GM23338 (cell line): ENCODE results near the gene IGBP1. TPM values are rescaled to one million over a fixed set of nuclear protein-coding genes. Genes with fewer than 3 reads are reported as not detected.

Experiments
- ATAC-seq: fragments of 200-7000 bp; cut with Tn5 transposase; 3 replicates; pipeline ENCODE4 v1.9.1; 2020
- DNase-seq: peaks from one replicate; pipeline ENCODE4 v3.0.0-alpha.2; 2015; ENCODE audit warnings: low spot score
- H2AFZ ChIP-seq: fragments of 200-600 bp; sonication (generic); 2 replicates; pipeline ENCODE4 v1.8.0; 2016; ENCODE audit warnings: antibody characterized with exemption, mild to moderate bottlenecking, moderate library complexity
- H3F3A ChIP-seq: fragments of 200-600 bp; sonication (generic); replicated peaks from 2 replicates; pipeline ENCODE4 v1.8.0; 2017; ENCODE audit warnings: antibody characterized with exemption, mixed run types, low read depth
- H3K27ac ChIP-seq: fragments of 200-600 bp; sonication (generic); 2 replicates; pipeline ENCODE4 v1.6.1; 2016; ENCODE audit warnings: low read depth
- H3K27me3 ChIP-seq: fragments of 200-600 bp; sonication (generic); 2 replicates; pipeline ENCODE4 v1.8.0; 2016; ENCODE audit warnings: mild to moderate bottlenecking, mixed run types, moderate library complexity; ENCODE audit not compliant: insufficient read depth
- H3K36me3 ChIP-seq: fragments of 200-600 bp; sonication (generic); 2 replicates; pipeline ENCODE4 v1.8.0; 2016; ENCODE audit warnings: mild to moderate bottlenecking; ENCODE audit not compliant: insufficient read depth
- H3K4me1 ChIP-seq: fragments of 200-600 bp; sonication (generic); 2 replicates; pipeline ENCODE4 v1.8.0; 2016; ENCODE audit warnings: mild to moderate bottlenecking, moderate library complexity; ENCODE audit not compliant: insufficient read depth
- H3K4me2 ChIP-seq: fragments of 200-600 bp; sonication (generic); 2 replicates; pipeline ENCODE4 v1.7.1; 2017; ENCODE audit warnings: mixed run types
- H3K4me3 ChIP-seq: fragments of 200-600 bp; sonication (generic); 2 replicates; pipeline ENCODE4 v1.6.1; 2016; ENCODE audit warnings: mixed run types
- H3K79me2 ChIP-seq: fragments of 200-600 bp; sonication (generic); replicated peaks from 2 replicates; pipeline ENCODE4 v1.8.0; 2017; ENCODE audit warnings: mild to moderate bottlenecking; ENCODE audit not compliant: insufficient read depth
- H3K9me2 ChIP-seq: fragments of 200-600 bp; sonication (generic); 2 replicates; pipeline ENCODE4 v1.8.0; 2017; ENCODE audit not compliant: insufficient read depth
- H4K20me1 ChIP-seq: fragments of 200-600 bp; sonication (generic); replicated peaks from 2 replicates; pipeline ENCODE4 v1.8.0; 2017; ENCODE audit warnings: mild to moderate bottlenecking; ENCODE audit not compliant: insufficient read depth
- H3K27ac Mint-ChIP-seq: 2 replicates; pipeline ENCODE4 v1.8.0; 2020; ENCODE audit warnings: inconsistent platforms, mild to moderate bottlenecking, moderate library complexity, mixed read lengths
- H3K27me3 Mint-ChIP-seq: 3 replicates; pipeline ENCODE4 v1.8.0; 2022; ENCODE audit warnings: low read depth, mild to moderate bottlenecking, moderate library complexity, mixed read lengths, inconsistent platforms; ENCODE audit not compliant: insufficient read depth, poor library complexity
- H3K36me3 Mint-ChIP-seq: 3 replicates; pipeline ENCODE4 v1.8.0; 2021; ENCODE audit warnings: low read depth, mild to moderate bottlenecking, inconsistent platforms, moderate library complexity, mixed read lengths
- H3K4me1 Mint-ChIP-seq: 3 replicates; pipeline ENCODE4 v1.8.0; 2020; ENCODE audit warnings: mild to moderate bottlenecking, inconsistent platforms, mixed read lengths
- H3K4me3 Mint-ChIP-seq: 3 replicates; pipeline ENCODE4 v1.8.0; 2021; ENCODE audit warnings: moderate library complexity, mild to moderate bottlenecking, inconsistent platforms, mixed read lengths
- H3K9me3 Mint-ChIP-seq: 3 replicates; pipeline ENCODE4 v1.8.0; 2020; ENCODE audit warnings: moderate library complexity, mild to moderate bottlenecking, inconsistent platforms, mixed read lengths
- POLR2AphosphoS5 ChIP-seq: IDR thresholded peaks from 2 replicates; pipeline ENCODE4 v1.6.1; 2016; ENCODE audit warnings: antibody characterized with exemption, low read depth
- STAT1 ChIP-seq: IDR thresholded peaks from one replicate; pipeline ENCODE4 v1.6.1; 2016; ENCODE audit warnings: antibody characterized with exemption; ENCODE audit not compliant: unreplicated experiment
- ZNF331 ChIP-seq: fragments of 250-450 bp; sonication (Bioruptor Pico); IDR thresholded peaks from 2 replicates; pipeline ENCODE4 v1.5.0; 2020; ENCODE audit warnings: low read depth, mild to moderate bottlenecking, moderate library complexity
- polyA plus RNA-seq: library from polyadenylated mRNA; unstranded; fragments of >200 nt; fragmentation: Nextera tagmentation; extraction: Ambion mirVana; gene quantifications from 2 replicates; pipeline ENCODE4 v1.2.1, GENCODE V29; 2016
- total RNA-seq: library from RNA; depleted of rRNA; stranded (reverse); fragments of >200 nt; shearing (Covaris generic); gene quantifications from 2 replicates; pipeline ENCODE4 v1.2.3, GENCODE V29; 2014
- TF ChIP-seq, protein P1 (sequence below): fragments of 250-450 bp; sonication (Bioruptor Pico); IDR thresholded peaks from 2 replicates; pipeline ENCODE4 v1.5.0; 2020; ENCODE audit warnings: mild to moderate bottlenecking, moderate library complexity

Gene IGBP1
- total and polyA plus RNA-seq, 2 experiments from 2014 or later, result 36.8 to 38.5 TPM

DNA sequence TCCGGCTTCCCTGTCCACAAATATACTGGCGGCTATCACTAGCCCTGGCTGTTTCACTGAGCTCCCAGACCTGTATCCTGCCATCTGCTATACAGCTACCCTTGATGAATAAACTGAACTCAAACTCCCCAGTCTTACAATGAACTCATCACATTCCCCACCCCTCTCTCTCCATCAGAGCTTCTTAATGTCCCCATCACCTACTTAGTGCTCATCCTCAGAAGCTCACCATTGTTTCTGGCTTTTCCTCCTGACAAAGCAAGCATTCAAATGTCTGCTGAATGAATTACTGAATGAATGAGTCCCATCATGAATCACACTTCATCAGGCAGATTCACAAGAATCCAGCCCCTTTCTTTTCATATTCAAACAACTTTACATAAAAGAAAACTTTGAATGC lies 38.4 kb downstream of the IGBP1 start:
- no peaks in the 10 kb centered on the region for H3K79me2 ChIP-seq
- no peaks in the 10 kb centered on the region for H3K9me2 ChIP-seq
- no peaks in the 10 kb centered on the region for H3K9me3 Mint-ChIP-seq
- 0 out of 3 replicates have a peak, but pooled peaks cover 3% of the 10 kb centered on the region for H3K36me3 Mint-ChIP-seq
- peak; percentile 41; the same call in 2 of the 3 replicates for ATAC-seq
- peak overlapping the region; percentile 37; the same call in 1 of the 2 replicates for H3K27ac Mint-ChIP-seq
- H3K4me2 ChIP-seq, result peak overlapping the region; percentile 66
- H3K4me1 Mint-ChIP-seq, result peaks cover 53% of the 10 kb centered on the region
- H2AFZ ChIP-seq, result peak overlapping the region; percentile 32; the same call in 1 of the 2 replicates
- DNase-seq, result peak; percentile 7
- no peak overlapping the region for H3K4me3 ChIP-seq
- H3K27ac ChIP-seq, result 0 out of 2 replicates have a peak overlapping the region, but pooled peaks have one; percentile 50
- no peaks in the 10 kb centered on the region for H3F3A ChIP-seq
- peak overlapping the region; percentile 4; the same call in 2 of the 3 replicates for H3K4me3 Mint-ChIP-seq
- no peaks in the 10 kb centered on the region for H4K20me1 ChIP-seq
- peaks cover 3% of the 10 kb centered on the region for H3K27me3 Mint-ChIP-seq
- H3K36me3 ChIP-seq, result no peaks in the 10 kb centered on the region
- H3K4me1 ChIP-seq, result peaks cover 34% of the 10 kb centered on the region
- H3K27me3 ChIP-seq, result no peaks in the 10 kb centered on the region
- TF ChIP-seq ZNF331 (CRISPR knock-in tag), result no peak
- TF ChIP-seq, protein P1, sequence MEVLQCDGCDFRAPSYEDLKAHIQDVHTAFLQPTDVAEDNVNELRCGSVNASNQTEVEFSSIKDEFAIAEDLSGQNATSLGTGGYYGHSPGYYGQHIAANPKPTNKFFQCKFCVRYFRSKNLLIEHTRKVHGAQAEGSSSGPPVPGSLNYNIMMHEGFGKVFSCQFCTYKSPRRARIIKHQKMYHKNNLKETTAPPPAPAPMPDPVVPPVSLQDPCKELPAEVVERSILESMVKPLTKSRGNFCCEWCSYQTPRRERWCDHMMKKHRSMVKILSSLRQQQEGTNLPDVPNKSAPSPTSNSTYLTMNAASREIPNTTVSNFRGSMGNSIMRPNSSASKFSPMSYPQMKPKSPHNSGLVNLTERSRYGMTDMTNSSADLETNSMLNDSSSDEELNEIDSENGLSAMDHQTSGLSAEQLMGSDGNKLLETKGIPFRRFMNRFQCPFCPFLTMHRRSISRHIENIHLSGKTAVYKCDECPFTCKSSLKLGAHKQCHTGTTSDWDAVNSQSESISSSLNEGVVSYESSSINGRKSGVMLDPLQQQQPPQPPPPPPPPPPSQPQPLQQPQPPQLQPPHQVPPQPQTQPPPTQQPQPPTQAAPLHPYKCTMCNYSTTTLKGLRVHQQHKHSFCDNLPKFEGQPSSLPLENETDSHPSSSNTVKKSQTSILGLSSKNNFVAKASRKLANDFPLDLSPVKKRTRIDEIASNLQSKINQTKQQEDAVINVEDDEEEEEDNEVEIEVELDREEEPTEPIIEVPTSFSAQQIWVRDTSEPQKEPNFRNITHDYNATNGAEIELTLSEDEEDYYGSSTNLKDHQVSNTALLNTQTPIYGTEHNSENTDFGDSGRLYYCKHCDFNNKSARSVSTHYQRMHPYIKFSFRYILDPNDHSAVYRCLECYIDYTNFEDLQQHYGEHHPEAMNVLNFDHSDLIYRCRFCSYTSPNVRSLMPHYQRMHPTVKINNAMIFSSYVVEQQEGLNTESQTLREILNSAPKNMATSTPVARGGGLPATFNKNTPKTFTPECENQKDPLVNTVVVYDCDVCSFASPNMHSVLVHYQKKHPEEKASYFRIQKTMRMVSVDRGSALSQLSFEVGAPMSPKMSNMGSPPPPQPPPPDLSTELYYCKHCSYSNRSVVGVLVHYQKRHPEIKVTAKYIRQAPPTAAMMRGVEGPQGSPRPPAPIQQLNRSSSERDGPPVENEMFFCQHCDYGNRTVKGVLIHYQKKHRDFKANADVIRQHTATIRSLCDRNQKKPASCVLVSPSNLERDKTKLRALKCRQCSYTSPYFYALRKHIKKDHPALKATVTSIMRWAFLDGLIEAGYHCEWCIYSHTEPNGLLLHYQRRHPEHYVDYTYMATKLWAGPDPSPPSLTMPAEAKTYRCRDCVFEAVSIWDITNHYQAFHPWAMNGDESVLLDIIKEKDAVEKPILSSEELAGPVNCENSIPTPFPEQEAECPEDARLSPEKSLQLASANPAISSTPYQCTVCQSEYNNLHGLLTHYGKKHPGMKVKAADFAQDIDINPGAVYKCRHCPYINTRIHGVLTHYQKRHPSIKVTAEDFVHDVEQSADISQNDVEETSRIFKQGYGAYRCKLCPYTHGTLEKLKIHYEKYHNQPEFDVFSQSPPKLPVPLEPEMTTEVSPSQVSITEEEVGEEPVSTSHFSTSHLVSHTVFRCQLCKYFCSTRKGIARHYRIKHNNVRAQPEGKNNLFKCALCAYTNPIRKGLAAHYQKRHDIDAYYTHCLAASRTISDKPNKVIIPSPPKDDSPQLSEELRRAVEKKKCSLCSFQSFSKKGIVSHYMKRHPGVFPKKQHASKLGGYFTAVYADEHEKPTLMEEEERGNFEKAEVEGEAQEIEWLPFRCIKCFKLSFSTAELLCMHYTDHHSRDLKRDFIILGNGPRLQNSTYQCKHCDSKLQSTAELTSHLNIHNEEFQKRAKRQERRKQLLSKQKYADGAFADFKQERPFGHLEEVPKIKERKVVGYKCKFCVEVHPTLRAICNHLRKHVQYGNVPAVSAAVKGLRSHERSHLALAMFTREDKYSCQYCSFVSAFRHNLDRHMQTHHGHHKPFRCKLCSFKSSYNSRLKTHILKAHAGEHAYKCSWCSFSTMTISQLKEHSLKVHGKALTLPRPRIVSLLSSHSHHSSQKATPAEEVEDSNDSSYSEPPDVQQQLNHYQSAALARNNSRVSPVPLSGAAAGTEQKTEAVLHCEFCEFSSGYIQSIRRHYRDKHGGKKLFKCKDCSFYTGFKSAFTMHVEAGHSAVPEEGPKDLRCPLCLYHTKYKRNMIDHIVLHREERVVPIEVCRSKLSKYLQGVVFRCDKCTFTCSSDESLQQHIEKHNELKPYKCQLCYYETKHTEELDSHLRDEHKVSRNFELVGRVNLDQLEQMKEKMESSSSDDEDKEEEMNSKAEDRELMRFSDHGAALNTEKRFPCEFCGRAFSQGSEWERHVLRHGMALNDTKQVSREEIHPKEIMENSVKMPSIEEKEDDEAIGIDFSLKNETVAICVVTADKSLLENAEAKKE (CRISPR knock-in tag), result 0 out of 2 replicates have a peak, but pooled peaks have one; percentile 41

DNA sequence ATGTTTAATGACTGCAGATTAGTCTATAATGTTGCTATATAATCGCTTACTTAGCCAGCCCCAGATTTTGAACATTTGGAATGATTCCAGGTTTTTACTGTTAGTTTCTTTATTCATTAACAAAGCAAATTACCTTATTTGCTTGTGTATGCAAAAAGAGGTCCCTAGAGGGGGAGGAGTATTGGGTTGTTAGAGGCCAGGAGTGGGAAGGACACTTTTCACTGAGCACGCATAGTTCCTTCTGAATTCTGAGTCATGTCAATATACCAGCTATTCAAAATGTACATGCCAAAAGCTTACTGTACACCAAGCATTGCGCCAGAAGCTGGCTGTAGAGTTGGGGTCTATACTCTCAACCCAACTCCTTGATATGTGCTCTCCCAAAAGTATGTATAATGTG lies 39.0 kb downstream of the IGBP1 start:
- ATAC-seq (no peak), DNase-seq (no peak)
- no peaks in the 10 kb centered on the region for H3K36me3 Mint-ChIP-seq
- no peaks in the 10 kb centered on the region for H3F3A ChIP-seq
- H3K27me3 ChIP-seq, result no peaks in the 10 kb centered on the region
- no peak overlapping the region for H3K27ac Mint-ChIP-seq
- H3K4me3 Mint-ChIP-seq, result no peak overlapping the region
- no peak overlapping the region for H3K27ac ChIP-seq
- peaks cover 55% of the 10 kb centered on the region for H3K4me1 Mint-ChIP-seq
- H3K79me2 ChIP-seq, result no peaks in the 10 kb centered on the region
- H4K20me1 ChIP-seq, result no peaks in the 10 kb centered on the region
- peak overlapping the region; percentile 66; the same call in 1 of the 2 replicates for H3K4me2 ChIP-seq
- no peaks in the 10 kb centered on the region for H3K36me3 ChIP-seq
- H3K4me1 ChIP-seq, result peaks cover 34% of the 10 kb centered on the region
- no peaks in the 10 kb centered on the region for H3K9me2 ChIP-seq
- H3K27me3 Mint-ChIP-seq, result peaks cover 1% of the 10 kb centered on the region
- no peak overlapping the region for H3K4me3 ChIP-seq
- no peak overlapping the region for H2AFZ ChIP-seq
- H3K9me3 Mint-ChIP-seq, result no peaks in the 10 kb centered on the region
- TF ChIP-seq, protein P1 (CRISPR knock-in tag), result no peak
- TF ChIP-seq POLR2AphosphoS5 (no peak), STAT1 (no peak), ZNF331 (CRISPR knock-in tag) (no peak)
